Parathyroid adenoma (tissue), 2 donors: ENCODE data around the gene HNRNPC.

Experiments used
- H2AFZ ChIP-seq: fragments of 300-600 bp; sonication (generic); one replicate; pipeline ENCODE4 v1.7.0; 2017; ENCODE audit warnings: antibody characterized with exemption, mild to moderate bottlenecking
- H3K27ac ChIP-seq: fragments of 300-600 bp; sonication (generic); one replicate; pipeline ENCODE4 v1.7.0; 2017
- H3K27me3 ChIP-seq: fragments of 300-600 bp; sonication (generic); one replicate; pipeline ENCODE4 v1.7.0; 2017; ENCODE audit warnings: low read length; ENCODE audit not compliant: control insufficient read depth, insufficient read depth
- H3K36me3 ChIP-seq: fragments of 300-600 bp; sonication (generic); one replicate; pipeline ENCODE4 v1.7.0; 2017; ENCODE audit warnings: low read length; ENCODE audit not compliant: control insufficient read depth, insufficient read depth
- H3K4me1 ChIP-seq: fragments of 300-600 bp; sonication (generic); one replicate; pipeline ENCODE4 v1.7.0; 2017; ENCODE audit warnings: control low read depth
- H3K4me2 ChIP-seq: fragments of 300-600 bp; sonication (generic); one replicate; pipeline ENCODE4 v1.7.0; 2017; ENCODE audit warnings: low read length
- H3K4me3 ChIP-seq: fragments of 300-600 bp; sonication (generic); one replicate; pipeline ENCODE4 v1.7.0; 2017; ENCODE audit warnings: low read depth, low read length
- H3K79me2 ChIP-seq: fragments of 300-600 bp; sonication (generic); one replicate; pipeline ENCODE4 v1.7.0; 2017; ENCODE audit warnings: control low read depth
- H3K9ac ChIP-seq: fragments of 300-600 bp; sonication (generic); one replicate; pipeline ENCODE4 v1.7.0; 2017; ENCODE audit warnings: mild to moderate bottlenecking
- H3K9me3 ChIP-seq: fragments of 300-600 bp; sonication (generic); one replicate; pipeline ENCODE4 v1.7.0; 2017; ENCODE audit warnings: low read length; ENCODE audit not compliant: control insufficient read depth
- TF ChIP-seq, protein P1 (sequence below): fragments of 300-600 bp; sonication (generic); IDR thresholded peaks from one replicate; pipeline ENCODE4 v1.7.0; 2017; ENCODE audit warnings: antibody characterized with exemption, mild to moderate bottlenecking
- donor health status: primary hyperparathyroidism.

HNRNPC gene

GRCh38 chr14:21160061-21160610, 109.1 kb downstream of the HNRNPC start:
- H3K36me3 ChIP-seq, result no peaks in the 10 kb centered on the region
- H2AFZ ChIP-seq, result no peak overlapping the region
- no peaks in the 10 kb centered on the region for H3K79me2 ChIP-seq
- no peak overlapping the region for H3K4me2 ChIP-seq
- H3K4me1 ChIP-seq, result peaks cover 3% of the 10 kb centered on the region
- TF ChIP-seq, protein P1, sequence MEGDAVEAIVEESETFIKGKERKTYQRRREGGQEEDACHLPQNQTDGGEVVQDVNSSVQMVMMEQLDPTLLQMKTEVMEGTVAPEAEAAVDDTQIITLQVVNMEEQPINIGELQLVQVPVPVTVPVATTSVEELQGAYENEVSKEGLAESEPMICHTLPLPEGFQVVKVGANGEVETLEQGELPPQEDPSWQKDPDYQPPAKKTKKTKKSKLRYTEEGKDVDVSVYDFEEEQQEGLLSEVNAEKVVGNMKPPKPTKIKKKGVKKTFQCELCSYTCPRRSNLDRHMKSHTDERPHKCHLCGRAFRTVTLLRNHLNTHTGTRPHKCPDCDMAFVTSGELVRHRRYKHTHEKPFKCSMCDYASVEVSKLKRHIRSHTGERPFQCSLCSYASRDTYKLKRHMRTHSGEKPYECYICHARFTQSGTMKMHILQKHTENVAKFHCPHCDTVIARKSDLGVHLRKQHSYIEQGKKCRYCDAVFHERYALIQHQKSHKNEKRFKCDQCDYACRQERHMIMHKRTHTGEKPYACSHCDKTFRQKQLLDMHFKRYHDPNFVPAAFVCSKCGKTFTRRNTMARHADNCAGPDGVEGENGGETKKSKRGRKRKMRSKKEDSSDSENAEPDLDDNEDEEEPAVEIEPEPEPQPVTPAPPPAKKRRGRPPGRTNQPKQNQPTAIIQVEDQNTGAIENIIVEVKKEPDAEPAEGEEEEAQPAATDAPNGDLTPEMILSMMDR, result no peak
- no peaks in the 10 kb centered on the region for H3K27me3 ChIP-seq
- no peak overlapping the region for H3K27ac ChIP-seq
- H3K9me3 ChIP-seq, result no peaks in the 10 kb centered on the region
- no peak overlapping the region for H3K4me3 ChIP-seq
- H3K9ac ChIP-seq, result no peak overlapping the region
